ENCODE measurements around the gene EZH1. TPM values are rescaled to one million over a fixed set of nuclear protein-coding genes. Genes with fewer than 3 reads are reported as not detected.

Gene EZH1
- total RNA-seq, 4 donors from 2014 or later, result 32.6 to 55.2 (median 47.5) TPM

- TF ChIP-seq POLR2A (IDR thresholded peaks at IDR 0.05) (no peak), CTCF (IDR thresholded peaks at IDR 0.05 in 4 of 5, conservative IDR thresholded peaks at IDR 0.05 in 1 of 5) (no peak)
- H3K4me3 ChIP-seq, result no peak overlapping the region
- H3K9me3 ChIP-seq, result no peaks in the 10 kb centered on the region
- no peak for DNase-seq
- in situ Hi-C loops (cut with MboI; ENCODE audit: low sequenced_read_pairs in 4 of 4), result loop anchor here in 2 of 4 donors (25.0 kb wide), 2 partner anchors 235 to 485 kb away; no protein-coding TSS in a partner anchor
- H3K4me1 ChIP-seq, result no peaks in the 10 kb centered on the region
- no peaks in the 10 kb centered on the region for H3K27me3 ChIP-seq
- no peak for ATAC-seq
- no peak overlapping the region for H3K27ac ChIP-seq
- intact Hi-C loops (cut with DNase I; ENCODE audit: low total_unique reads), result no loop called here
- peaks cover 25 to 76% of the 10 kb centered on the region in 2 donors for H3K36me3 ChIP-seq
These were observed 42.4 kb downstream of the EZH1 start for GRCh38 chr17:42702446-42702845.

- H3K27me3 ChIP-seq, result no peaks in the 10 kb centered on the region
- TF ChIP-seq CTCF (IDR thresholded peaks at IDR 0.05 in 4 of 5, conservative IDR thresholded peaks at IDR 0.05 in 1 of 5), result no peak
- no peak for TF ChIP-seq POLR2A (IDR thresholded peaks at IDR 0.05)
- in situ Hi-C loops (cut with MboI; ENCODE audit: low sequenced_read_pairs in 4 of 4), result loop anchor here in 2 of 4 donors (25.0 kb wide), 2 partner anchors 237 to 487 kb away; no protein-coding TSS in a partner anchor
- peaks cover 11 to 70% of the 10 kb centered on the region in 2 donors for H3K36me3 ChIP-seq
- intact Hi-C loops (cut with DNase I; ENCODE audit: low total_unique reads), result no loop called here
- DNase-seq, result no peak
- H3K9me3 ChIP-seq, result no peaks in the 10 kb centered on the region
- ATAC-seq, result no peak
- no peaks in the 10 kb centered on the region for H3K4me1 ChIP-seq
- no peak overlapping the region for H3K27ac ChIP-seq
- no peak overlapping the region for H3K4me3 ChIP-seq
These were observed 44.1 kb downstream of the EZH1 start for GRCh38 chr17:42700586-42701289.

GRCh38 chr17:42699415-42699740 is 45.5 kb downstream of the EZH1 start:
- H3K27me3 ChIP-seq, result no peaks in the 10 kb centered on the region
- in situ Hi-C loops (cut with MboI; ENCODE audit: low sequenced_read_pairs in 4 of 4), result loop anchor here in 2 of 4 donors (25.0 kb wide), 1 partner anchor 112 kb away; the partner anchor contains the start of gene PSMC3IP (in 2 of the 2)
- H3K9me3 ChIP-seq, result no peaks in the 10 kb centered on the region
- peaks cover 9 to 56% of the 10 kb centered on the region in 2 donors for H3K36me3 ChIP-seq
- intact Hi-C loops (cut with DNase I; ENCODE audit: low total_unique reads), result no loop called here
- TF ChIP-seq CTCF (IDR thresholded peaks at IDR 0.05 in 4 of 5, conservative IDR thresholded peaks at IDR 0.05 in 1 of 5) (no peak), POLR2A (IDR thresholded peaks at IDR 0.05) (no peak)
- H3K4me1 ChIP-seq, result no peaks in the 10 kb centered on the region
- DNase-seq (no peak), ATAC-seq (no peak)
- H3K4me3 ChIP-seq, result no peak overlapping the region
- H3K27ac ChIP-seq, result no peak overlapping the region

GRCh38 chr17:42698736-42699414 is 46.0 kb downstream of the EZH1 start:
- ATAC-seq, result no peak
- Histone ChIP-seq H3K9me3 (no peaks in the 10 kb centered on the region), H3K27ac (no peak overlapping the region), H3K27me3 (no peaks in the 10 kb centered on the region), H3K36me3 (peaks cover 5 to 51% of the 10 kb centered on the region in 2 donors), H3K4me3 (no peak overlapping the region), H3K4me1 (no peaks in the 10 kb centered on the region)
- intact Hi-C loops (cut with DNase I; ENCODE audit: low total_unique reads) (no loop called here), in situ Hi-C loops (cut with MboI; ENCODE audit: low sequenced_read_pairs in 4 of 4) (loop anchor here in 2 of 4 donors (25.0 kb wide), 1 partner anchor 112 kb away; the partner anchor contains the start of gene PSMC3IP (in 2 of the 2))
- TF ChIP-seq CTCF (IDR thresholded peaks at IDR 0.05 in 4 of 5, conservative IDR thresholded peaks at IDR 0.05 in 1 of 5) (no peak), POLR2A (IDR thresholded peaks at IDR 0.05) (no peak)
- DNase-seq, result no peak
